Testis (tissue), 3 donors: ENCODE measurements around the gene GDPD2. TPM values are rescaled to one million over a fixed set of nuclear protein-coding genes. Genes with fewer than 3 reads are reported as not detected.

Experiments
- DNase-seq: peaks from one replicate; pipeline ENCODE4 v3.0.0-alpha.2; 2019
- H3K27ac ChIP-seq, 2 donors: fragments of 200-600 bp; sonication (generic); one replicate each; pipeline ENCODE4 v1.5.1; 2019
- H3K27me3 ChIP-seq: fragments of 200-600 bp; sonication (generic); one replicate; pipeline ENCODE4 v1.5.1; 2019
- H3K36me3 ChIP-seq: fragments of 200-600 bp; sonication (generic); one replicate; pipeline ENCODE4 v1.5.1; 2017; ENCODE audit warnings: low read depth; ENCODE audit errors: missing control alignments
- H3K4me1 ChIP-seq: fragments of 200-600 bp; sonication (generic); one replicate; pipeline ENCODE4 v1.5.1; 2019
- H3K4me3 ChIP-seq, 2 donors: fragments of 200-600 bp; sonication (generic); one replicate each; pipeline ENCODE4 v1.5.1; 2017 to 2019
- H3K9me3 ChIP-seq: fragments of 200-600 bp; sonication (generic); one replicate; pipeline ENCODE4 v1.5.1; 2017
- CTCF ChIP-seq, 3 experiments: fragments of 450-650 bp in 2 of 3; fragments of 200-600 bp in 1 of 3; sonication (generic) in 1 of 3; IDR thresholded peaks; one replicate each; pipeline ENCODE4 v1.5.1; 2016 to 2019; ENCODE audit warnings: antibody characterized with exemption in 3 of 3, mild to moderate bottlenecking in 2 of 3, moderate library complexity in 1 of 3
- POLR2A ChIP-seq: fragments of 450-650 bp; IDR thresholded peaks from one replicate; pipeline ENCODE4 v1.6.1; 2017; ENCODE audit warnings: antibody characterized with exemption, mild to moderate bottlenecking, moderate library complexity
- WGBS, 2 donors: methylation state at CpG; one replicate each; pipeline ENCODE4 v1.1.5; 2018; 5-methylcytosine and 5-hydroxymethylcytosine counted together
- intact Hi-C: fragments of 100-400 bp; cut with DNase I; formaldehyde crosslinking; loops from one replicate; pipeline ENCODE4 v1.15.1; 2023; ENCODE audit warnings: low total_unique reads
- polyA plus RNA-seq: library from polyadenylated mRNA; stranded (reverse); fragments of 350-450 nt; fragmentation: Illumina TruSeq; extraction: RNeasy Lipid Tissue Mini Kit (QIAGEN cat#74804); gene quantifications from one replicate; pipeline ENCODE4 v1.2.3, GENCODE V29; 2014; ENCODE audit warnings: low read depth, low replicate concordance; ENCODE audit not compliant: insufficient read depth
- total RNA-seq, 2 donors: library from RNA; depleted of rRNA; stranded (reverse); fragments of >200 nt; gene quantifications; one replicate each; pipeline ENCODE4 v1.2.3, GENCODE V29; 2016

The GDPD2 gene
- total and polyA plus RNA-seq, 3 donors from 2014 or later, result not detected

DNA sequence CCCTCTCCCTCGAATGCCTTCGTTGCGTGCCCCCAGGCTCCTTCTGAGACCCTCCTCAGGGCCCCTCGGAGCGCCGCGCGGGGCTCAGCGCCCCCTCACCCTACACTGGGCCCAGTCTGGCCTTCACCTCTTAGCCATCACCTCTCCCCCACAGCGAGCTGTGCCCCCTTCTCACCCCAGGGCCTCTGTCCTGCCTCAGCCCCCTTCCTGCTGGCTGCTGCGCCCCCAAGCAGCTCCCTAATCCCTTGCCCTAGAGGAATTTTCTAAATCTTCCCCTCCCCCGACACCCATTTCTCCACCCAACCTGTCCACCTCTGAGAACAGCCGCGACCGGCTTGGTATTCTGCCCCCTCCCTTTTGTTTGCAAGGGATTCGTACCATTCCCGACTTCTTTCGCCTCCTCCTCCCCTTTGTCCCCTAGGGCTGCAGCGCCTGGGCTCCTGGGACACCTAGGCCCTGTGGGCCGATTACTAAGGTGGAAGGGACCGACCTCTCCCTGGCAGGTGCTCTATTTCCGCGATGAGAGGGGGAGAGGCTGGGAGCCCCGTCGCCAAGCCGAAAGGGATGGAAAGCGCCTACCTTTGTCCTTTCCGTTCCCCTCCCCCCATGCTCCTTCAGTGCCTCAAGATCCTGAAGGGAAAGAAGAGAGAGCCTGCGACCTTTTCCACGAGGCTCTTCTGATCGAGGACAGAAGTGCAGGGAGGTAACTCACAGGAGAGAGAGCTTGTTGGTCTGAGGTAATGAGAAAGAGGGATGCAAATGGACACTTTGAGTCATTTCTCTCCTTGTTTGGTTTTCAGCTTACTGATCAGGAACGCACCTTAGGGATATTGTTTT lies 32.5 kb downstream of the GDPD2 start:
- intact Hi-C loops, result no loop called here
- no peaks in the 10 kb centered on the region for H3K4me1 ChIP-seq
- H3K36me3 ChIP-seq, result no peaks in the 10 kb centered on the region
- no peaks in the 10 kb centered on the region for H3K27me3 ChIP-seq
- TF ChIP-seq POLR2A, result no peak
- peak overlapping the region; percentile 51 to 55 for H3K4me3 ChIP-seq
- H3K9me3 ChIP-seq, result no peaks in the 10 kb centered on the region
- DNase-seq, result no peak
- H3K27ac ChIP-seq, result no peak overlapping the region
- WGBS, 2 donors, result 16 to 17% methylated on average over 11 to 32 of the region's 32 CpGs

DNA sequence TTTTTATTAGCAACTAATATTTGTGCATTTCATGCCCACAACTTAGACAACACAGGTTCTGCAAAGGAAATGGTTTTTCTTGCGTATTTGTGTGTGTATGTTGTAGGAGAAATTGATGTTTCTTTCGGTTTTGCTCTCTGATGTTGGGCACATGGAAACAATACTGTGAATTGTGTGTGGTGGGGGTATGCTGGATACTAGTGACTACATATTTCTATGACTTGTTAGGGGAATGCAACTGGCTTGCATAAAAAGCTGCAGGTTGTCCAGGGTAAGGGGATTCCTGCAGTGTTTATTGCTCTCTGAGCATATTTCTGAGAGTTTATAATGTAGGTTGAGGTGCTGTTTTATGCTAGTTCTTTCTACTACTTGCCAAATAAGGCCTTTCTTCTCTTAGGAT lies 33.1 kb downstream of the GDPD2 start:
- Histone ChIP-seq H3K27ac (no peak overlapping the region), H3K36me3 (no peaks in the 10 kb centered on the region), H3K4me3 (no peak overlapping the region), H3K4me1 (no peaks in the 10 kb centered on the region), H3K9me3 (no peaks in the 10 kb centered on the region), H3K27me3 (no peaks in the 10 kb centered on the region)
- intact Hi-C loops, result no loop called here
- DNase-seq, result no peak
- 50 to 51% methylated on average over 2 of the region's 2 CpGs for WGBS, 2 donors
- TF ChIP-seq POLR2A, result no peak
- TF ChIP-seq CTCF (IDR thresholded peaks at IDR 0.05), result no peak

DNA sequence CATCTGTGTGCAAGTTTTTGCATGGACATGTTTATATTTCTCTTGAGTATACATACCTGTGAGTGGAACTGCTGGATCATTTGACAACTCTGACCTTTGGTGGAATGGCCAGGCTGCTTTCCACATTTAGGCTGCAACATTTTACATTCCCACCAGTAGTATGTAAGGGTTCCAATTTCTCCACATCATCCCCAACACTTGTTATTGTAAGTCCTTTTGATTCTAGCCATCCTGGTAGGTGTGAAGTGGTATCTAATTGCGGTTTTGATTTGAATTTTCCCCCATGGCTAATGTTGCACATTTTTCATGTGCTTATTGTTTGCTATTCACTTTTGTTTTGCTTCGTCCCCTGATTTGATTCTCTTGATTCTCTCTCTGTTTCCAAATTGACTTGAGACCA lies 37.9 kb downstream of the GDPD2 start:
- TF ChIP-seq POLR2A (no peak), CTCF (IDR thresholded peaks at IDR 0.05) (no peak)
- 86 to 96% methylated on average over 2 of the region's 2 CpGs for WGBS, 2 donors
- DNase-seq, result no peak
- Histone ChIP-seq H3K27me3 (no peaks in the 10 kb centered on the region), H3K27ac (no peak overlapping the region), H3K4me3 (no peak overlapping the region), H3K36me3 (no peaks in the 10 kb centered on the region), H3K9me3 (no peaks in the 10 kb centered on the region), H3K4me1 (no peaks in the 10 kb centered on the region)
- intact Hi-C loops, result no loop called here

DNA sequence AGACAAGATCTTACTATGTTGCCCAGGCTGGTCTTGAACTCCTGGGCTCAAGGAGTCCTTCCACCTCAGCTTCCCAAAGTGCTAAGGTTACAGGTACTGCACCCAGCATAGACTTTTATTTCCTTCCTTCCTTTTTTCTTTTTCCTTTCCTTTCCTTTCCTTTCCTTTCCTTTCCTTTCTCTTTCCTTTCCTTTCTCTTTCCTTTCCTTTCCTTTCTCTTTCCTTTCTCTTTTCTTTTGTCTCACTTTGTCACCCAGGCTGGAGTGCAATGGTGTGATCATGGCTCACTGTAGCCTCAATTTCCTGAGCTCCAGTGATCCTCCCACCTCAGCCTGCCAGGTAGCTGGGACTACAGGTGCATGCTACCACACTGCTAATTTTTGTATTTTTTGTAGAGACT lies 40.9 kb downstream of the GDPD2 start:
- DNase-seq, result no peak
- H3K4me3 ChIP-seq, result no peak overlapping the region
- intact Hi-C loops, result no loop called here
- H3K36me3 ChIP-seq, result no peaks in the 10 kb centered on the region
- no peaks in the 10 kb centered on the region for H3K27me3 ChIP-seq
- no peak for TF ChIP-seq POLR2A
- no peak for TF ChIP-seq CTCF (IDR thresholded peaks at IDR 0.05)
- H3K9me3 ChIP-seq, result no peaks in the 10 kb centered on the region
- no peak overlapping the region for H3K27ac ChIP-seq
- no peaks in the 10 kb centered on the region for H3K4me1 ChIP-seq

DNA sequence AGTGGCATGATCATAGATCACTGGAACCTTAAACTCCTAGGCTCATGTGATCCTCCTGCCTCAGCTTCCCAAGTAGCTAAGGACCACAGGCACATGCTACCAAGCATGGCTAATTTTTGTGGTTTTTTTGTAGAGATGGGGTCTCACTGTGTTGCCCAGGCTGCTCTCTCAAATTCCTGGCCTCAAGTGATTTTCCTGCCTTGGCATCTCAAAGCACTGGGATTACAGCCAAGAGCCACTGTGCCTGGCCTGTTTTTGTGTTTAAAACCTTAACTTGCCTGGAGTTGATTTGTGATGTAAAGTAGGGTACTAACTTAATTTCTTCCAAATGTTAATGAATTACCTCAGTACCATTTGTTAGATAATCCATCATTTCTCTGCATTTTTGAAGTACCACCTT lies 43.9 kb downstream of the GDPD2 start:
- DNase-seq, result no peak
- intact Hi-C loops, result no loop called here
- no peaks in the 10 kb centered on the region for H3K27me3 ChIP-seq
- H3K36me3 ChIP-seq, result no peaks in the 10 kb centered on the region
- no peak overlapping the region for H3K4me3 ChIP-seq
- no peak overlapping the region for H3K27ac ChIP-seq
- TF ChIP-seq CTCF (IDR thresholded peaks at IDR 0.05) (no peak), POLR2A (no peak)
- no peaks in the 10 kb centered on the region for H3K4me1 ChIP-seq
- H3K9me3 ChIP-seq, result no peaks in the 10 kb centered on the region
